Stimulated activated CD8-positive, alpha-beta memory T cell treated with anti-CD3 and anti-CD28 coated beads, Interleukin-7, amount 100 ng/mL, for 24 hours (primary cell): ENCODE measurements around the gene FSCN2.
"Not testable (repeated sequence)": the region's sequence is repeated elsewhere in the genome, so short reads cannot be mapped to it uniquely, and the experiment has no call there.

Source experiments
- DNase-seq: peaks from one replicate; pipeline ENCODE4 v3.0.0-alpha.2; 2020; ENCODE audit warnings: low read depth

The FSCN2 gene

DNA sequence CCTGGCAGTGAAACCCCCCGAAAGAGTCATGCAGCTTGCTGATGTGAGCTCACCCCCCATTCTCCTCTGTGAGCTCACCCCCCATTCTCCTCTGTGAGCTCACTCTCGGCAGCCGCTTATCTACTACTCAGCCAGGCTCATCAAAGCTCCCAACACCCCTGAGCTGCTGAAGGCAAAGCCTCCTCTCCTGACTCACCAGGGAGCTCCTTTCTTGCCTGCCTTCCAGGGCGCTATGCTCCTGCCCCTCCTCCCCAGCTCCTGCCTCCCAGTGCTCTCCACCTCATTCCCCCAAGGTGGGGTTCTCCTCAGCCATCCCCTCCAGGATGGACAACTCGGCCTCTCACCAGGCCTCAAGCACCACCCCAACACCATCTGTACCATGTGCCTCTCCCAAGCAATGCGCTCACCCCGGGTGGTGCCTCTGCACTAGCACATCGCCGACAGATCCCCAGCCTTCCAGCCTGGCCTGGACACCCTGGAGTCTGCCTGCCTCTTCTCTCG is 51.7 kb downstream of the FSCN2 start:
- DNase-seq = no peak

DNA sequence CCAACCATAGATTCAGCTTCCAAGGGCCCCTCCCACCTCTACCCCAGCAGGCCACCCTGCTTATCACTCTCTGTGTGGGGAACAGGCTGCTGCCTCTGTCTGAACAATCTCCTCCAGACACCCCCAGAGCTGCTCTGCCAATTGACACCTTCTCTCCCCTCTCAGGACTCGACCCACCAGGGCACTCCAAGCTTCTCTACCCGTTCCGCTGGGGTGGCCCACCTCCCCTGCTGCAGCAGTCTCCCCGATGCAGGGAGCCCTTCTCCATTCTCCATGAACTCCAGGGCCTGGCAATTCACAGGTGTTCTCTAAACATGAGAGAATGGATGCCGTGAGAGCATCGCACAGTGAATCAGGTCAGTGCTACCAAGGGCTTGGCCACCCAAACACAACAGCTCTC is 52.3 kb downstream of the FSCN2 start:
- no peak for DNase-seq

DNA sequence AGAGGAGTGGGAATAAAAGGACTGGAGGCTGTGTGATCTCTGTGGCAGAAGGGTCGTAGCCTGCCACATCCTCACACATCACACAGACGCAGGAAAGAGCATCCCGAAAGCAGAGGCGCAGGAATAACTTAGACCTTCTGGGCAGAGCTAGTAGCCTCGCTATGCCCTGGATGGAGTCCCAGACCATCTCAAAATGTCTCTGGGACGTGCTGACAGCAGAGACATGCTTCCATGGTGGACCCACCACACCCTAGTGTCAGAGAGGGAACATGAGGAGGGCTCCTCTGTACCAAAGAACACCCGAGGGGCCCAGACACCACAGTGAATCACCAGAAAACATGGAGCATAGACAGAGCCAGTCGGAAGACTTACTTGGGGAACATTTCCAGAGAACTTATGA is 53.6 kb downstream of the FSCN2 start:
- no peak for DNase-seq

DNA sequence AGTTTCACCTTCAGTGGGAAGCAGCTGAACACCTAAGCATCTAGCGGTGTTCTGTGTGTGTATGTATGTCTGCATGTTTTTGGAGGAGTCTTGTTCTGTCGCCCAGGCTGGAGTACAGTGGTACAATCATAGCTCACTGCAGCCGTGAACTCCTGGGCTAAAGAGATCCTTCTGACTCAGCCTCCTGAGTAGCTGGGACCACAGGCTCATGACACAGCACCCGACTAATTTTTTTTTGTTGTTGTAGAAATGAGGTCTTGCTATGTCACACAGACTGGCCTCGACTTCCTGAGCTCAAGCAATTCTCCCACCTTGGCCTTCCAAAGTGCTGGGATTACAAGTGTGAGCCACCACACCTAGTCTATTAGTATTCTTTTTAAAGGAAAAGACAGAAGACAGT is 54.2 kb downstream of the FSCN2 start:
- DNase-seq = no peak

DNA sequence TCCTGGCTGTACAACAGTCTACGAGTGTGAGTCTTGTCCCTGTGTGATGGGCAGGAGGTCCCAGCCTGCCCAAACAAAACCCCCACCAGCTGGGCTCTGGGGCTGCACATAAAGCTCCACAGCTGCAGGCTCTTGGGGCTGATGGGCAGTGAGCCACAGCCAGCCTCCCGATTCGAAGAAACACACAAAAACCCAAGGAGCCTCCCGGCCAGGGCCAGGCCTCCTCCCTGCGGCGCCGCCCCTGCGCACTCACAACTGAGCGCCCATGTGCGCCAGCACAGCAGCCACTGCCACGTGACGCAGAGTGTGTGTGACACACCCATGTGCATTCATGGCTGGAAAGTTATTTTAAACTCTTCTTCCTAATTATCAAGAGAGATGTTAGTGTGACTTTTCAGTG is 54.6 kb downstream of the FSCN2 start:
- no peak for DNase-seq

DNA sequence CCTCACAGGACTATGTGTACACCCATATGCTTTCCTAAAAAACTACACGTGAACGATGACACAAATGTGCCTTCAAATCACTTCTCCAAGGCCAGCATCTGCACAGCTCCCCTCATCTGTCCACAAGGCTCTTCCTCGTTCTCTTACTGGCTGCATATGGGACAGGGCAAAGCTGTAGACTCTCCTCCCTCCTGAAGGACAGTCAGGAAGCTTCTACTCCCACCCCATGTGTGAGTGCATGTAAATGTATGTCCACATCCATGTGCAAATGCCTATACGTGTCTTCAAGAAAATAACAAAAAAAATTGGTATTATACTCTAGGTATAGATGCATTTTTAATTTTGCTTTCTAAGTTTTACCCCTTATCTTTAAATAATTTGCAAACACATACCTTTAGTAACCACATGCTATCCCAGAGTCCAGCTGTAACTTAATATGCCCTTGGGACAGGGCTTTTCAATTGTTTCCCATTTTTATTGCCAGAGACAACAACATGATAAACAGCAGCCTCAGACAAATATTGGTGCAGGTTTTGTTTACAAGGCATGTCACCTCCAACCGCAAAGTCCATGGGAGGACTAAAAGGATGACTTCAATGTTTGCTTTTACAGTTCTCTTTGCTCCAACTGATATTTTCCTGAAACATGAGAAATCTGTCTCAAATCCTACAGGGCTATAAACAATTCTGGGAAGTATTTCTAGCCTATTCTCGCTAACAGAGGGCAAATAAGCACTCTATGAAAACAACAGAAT is 55.6 kb downstream of the FSCN2 start:
- no peak for DNase-seq

DNA sequence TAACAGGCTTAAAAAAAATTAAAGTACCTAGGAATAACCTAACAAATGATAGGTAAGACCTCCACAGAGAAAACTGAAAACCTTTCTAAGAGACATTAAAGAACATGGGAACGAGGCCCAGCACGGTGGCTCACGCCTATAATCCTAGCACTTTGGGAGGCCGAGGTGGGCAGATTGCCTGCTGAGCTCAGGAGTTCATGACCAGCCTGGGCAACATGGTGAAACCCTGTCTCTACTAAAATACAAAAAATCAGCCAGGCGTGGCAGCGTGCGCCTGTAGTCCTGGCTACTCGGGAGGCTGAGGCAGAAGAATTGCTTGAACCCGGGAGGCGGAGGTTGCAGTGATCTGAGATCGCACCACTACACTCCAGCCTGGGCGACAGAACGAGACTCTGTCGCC is 56.6 kb downstream of the FSCN2 start:
- DNase-seq = not testable (repeated sequence)

DNA sequence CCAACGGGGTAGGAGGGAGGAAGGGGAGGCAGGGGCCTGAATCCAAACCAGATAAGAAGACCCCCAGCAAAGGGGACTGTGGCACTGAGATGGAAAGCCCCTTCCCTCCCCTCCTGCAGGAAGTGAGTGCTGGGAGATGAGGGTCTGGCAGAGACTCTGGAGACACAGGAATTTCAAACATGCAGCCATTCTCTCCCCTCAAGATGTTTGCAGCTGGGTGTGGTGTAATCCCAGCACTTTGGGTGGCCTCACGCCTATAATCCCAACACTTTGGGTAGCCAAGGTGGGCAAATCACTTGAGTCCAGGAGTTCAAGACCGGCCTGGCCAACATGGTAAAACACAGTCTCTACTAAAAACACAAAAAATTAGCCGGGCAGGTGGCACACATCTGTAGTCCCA is 57.9 kb downstream of the FSCN2 start:
- DNase-seq = no peak
